Stimulated activated naive CD8-positive, alpha-beta T cell treated with anti-CD3 and anti-CD28 coated beads, Interleukin-15, Interleukin-2, amounts not matched to agents 100 U/mL and 50 U/mL, for 24 hours (primary cell): ENCODE measurements around the gene SMG6.

Experiments used
- ATAC-seq: fragments of 150-1000 bp; cut with Tn5 transposase; one replicate; pipeline ENCODE4 v1.10.0; 2021
- DNase-seq: peaks from one replicate; pipeline ENCODE4 v3.0.0; 2021

The SMG6 gene

GRCh38 chr17:2105663-2106062 is 197.9 kb downstream of the SMG6 start:
- DNase-seq (no peak), ATAC-seq (no peak)

GRCh38 chr17:2102931-2103809 is 200.4 kb downstream of the SMG6 start:
- no peak for ATAC-seq
- DNase-seq: no peak

DNA sequence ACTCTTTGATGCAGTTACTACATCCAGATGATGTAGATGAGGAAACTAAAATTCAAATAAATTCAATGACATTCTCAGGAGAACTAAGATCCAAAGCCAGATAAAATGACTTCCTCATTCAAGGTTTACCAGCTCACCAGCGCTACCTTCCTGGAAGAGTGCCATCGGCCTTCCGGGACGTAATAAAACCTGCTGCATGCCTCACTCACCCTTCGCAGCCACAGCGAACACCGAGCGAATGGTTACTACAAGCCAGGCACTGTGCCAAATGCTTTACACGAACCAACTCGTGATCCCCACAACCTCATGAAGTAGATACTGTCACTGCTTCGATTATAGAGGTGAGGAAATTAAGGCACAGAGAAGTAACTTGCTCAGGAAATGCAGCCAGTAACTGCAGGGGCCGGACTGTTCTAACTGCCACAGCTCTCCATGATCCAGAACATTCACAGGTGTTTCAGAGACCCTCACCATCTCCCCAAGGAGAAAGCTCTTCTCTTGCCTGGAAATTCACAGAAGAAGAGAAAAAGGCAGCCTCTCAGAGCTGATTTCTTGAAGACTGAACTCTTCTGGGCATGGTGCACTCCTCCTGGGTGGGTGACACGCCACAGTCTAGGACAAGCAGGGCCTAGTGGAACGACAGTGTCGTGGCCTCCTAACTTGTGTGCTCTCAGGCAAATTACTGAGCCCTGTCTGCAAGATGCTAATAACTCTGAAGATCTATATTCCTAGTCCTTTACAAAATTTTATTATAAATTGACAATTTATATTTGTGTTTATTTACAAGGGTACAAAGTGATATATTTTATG is 201.9 kb downstream of the SMG6 start:
- ATAC-seq: no peak
- peak; percentile 43 for DNase-seq

- ATAC-seq (no peak), DNase-seq (no peak)
Measured at GRCh38 chr17:2095536-2095910, 208.1 kb downstream of the SMG6 start.

DNA sequence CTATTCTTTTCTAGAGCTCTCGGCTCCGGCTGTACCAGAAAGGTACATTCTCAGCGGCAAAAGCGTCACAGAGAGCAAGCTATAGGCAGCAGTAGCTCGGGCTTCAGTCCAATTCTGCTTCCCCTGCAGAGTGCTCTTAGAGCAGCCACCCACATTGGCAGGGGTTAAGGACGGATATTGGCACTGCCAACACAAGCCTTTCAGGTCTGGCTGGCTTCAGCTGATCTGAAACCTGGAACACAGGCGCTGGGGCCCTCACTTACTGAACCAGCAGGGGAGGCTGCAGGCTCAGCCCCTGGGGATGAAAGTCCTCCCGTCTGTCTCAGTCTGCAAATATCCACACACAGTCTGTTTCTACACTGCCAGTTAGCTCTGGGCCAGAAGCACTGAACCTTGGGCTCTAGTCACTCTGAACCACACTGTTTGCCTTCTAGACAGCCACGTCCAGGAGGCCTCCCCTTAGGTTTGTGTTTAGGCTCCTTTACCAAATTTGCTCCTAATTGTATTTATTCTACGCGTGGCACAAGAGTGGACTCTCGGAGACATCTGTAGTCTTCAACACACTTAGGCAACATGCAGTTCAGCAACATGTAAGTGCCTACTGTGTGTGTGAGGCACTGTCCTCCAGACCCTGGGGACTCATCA is 208.6 kb downstream of the SMG6 start:
- DNase-seq (no peak), ATAC-seq (no peak)

DNA sequence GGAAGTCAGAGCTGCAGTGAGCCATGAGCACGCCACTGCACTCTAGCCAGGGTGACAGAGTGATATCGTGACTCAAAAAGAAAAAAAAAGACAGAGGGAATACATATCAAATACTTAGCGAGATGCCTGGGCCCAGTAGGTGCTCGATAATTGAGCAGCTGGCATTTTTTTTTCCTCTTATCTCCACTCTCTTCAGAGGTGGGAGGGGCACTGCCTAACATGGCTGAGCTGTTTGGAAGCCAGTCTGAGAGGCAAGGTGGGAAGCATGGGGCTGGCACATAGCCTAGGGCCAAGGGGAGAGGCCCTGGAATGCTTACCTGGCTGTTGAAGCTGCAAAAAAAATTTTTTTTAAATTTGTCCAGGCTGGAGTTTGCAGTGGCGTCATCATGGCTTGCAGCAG is 210.2 kb downstream of the SMG6 start:
- DNase-seq: no peak

DNA sequence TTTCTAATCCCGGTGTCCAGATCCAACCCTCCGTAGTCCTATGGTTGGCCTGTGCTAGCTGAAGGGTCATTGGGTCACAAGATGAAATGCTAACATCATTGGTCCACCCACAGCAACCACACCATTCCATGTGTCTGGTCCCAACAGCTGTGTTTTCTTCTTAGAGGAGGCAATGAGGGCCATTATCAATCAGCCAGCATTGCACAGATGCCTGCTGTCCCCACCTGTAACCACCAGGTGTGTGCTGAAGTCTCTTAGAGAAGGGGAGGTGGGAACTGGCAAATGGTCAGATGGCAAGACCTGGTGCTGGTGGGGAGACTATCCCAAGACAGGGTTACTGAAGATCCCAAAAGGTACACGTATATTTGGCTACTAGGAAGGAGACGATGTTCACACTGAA is 211.3 kb downstream of the SMG6 start:
- ATAC-seq (no peak), DNase-seq (no peak)

More for the DNA sequence above, 210.2 kb downstream of the SMG6 start:
- ATAC-seq: no peak

- ATAC-seq: no peak
- DNase-seq: no peak
Measured at GRCh38 chr17:2090804-2091534, 212.6 kb downstream of the SMG6 start.

GRCh38 chr17:2090210-2090641 is 213.4 kb downstream of the SMG6 start:
- no peak for DNase-seq
- no peak for ATAC-seq

DNA sequence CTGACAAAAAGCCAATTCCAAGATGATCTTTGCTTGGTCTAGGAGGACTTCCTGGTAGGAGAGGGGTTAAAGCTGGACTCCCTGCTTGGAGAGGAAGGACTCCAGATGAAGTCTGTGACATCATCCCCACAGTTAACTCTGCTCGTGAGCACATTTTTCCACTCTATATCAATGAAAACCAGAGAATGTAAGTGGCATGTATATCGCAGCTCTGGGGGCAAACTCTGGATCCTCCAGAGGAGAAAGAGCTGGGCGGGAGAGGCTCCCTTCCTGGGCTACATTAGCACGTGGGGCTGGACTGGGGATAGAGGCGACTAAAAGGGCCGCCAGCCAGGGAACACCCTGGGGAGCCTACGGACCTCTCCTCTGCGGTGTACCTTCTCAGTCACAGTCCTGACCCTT is 214.6 kb downstream of the SMG6 start:
- ATAC-seq (peak; percentile 41), DNase-seq (no peak)

DNA sequence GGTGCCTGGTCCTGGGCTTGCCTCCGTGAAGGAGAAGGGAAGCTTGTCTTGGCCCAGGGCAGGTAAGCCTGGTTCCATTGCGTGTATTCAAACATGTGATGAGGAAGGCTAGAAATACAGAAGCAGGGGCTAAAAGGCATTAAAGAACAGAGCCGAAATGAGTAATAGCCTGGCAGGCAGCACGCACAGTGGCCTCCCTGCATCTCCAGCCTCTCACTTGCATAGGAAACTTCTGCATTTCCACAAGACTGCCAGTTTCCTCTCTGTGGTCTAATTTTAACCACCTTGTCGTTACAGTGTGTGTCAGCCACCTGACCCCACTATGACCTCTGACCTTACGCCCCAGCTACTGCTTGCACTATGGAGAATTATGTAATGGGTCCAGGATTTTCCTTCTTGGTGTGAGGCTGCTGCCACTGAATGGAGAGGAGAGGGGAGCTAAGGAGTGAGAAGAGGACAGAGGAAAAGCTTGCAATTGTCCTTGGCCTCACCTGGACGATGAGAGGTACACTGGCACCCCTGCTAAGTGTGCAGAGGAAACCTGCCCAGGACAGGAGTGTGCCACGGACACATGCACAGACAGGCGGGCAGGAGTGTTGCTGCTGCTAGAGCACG is 215.9 kb downstream of the SMG6 start:
- peak; percentile 66 for DNase-seq
- ATAC-seq: peak; percentile 68

DNA sequence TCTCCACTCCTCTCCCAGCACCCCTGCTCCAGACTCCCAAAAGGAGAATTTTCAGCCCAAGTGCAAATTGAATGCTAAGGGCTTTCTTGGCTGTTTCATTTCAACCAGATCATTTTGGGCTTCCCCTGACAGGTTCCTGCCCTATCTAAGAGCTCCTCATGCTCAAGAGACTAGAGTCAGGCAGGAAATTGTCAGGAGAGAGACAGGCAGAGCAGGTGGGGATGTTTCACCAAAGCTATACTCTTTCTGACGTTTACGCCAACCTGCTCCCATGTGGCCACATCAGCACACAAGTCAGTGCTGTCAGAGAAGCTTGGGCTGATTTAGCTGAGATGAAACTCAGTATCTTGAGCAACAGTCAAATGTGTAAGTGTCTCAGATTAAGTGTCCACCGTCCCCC is 217.3 kb downstream of the SMG6 start:
- DNase-seq (no peak), ATAC-seq (no peak)

GRCh38 chr17:2085648-2085949 is 218.0 kb downstream of the SMG6 start:
- DNase-seq (no peak), ATAC-seq (no peak)

DNA sequence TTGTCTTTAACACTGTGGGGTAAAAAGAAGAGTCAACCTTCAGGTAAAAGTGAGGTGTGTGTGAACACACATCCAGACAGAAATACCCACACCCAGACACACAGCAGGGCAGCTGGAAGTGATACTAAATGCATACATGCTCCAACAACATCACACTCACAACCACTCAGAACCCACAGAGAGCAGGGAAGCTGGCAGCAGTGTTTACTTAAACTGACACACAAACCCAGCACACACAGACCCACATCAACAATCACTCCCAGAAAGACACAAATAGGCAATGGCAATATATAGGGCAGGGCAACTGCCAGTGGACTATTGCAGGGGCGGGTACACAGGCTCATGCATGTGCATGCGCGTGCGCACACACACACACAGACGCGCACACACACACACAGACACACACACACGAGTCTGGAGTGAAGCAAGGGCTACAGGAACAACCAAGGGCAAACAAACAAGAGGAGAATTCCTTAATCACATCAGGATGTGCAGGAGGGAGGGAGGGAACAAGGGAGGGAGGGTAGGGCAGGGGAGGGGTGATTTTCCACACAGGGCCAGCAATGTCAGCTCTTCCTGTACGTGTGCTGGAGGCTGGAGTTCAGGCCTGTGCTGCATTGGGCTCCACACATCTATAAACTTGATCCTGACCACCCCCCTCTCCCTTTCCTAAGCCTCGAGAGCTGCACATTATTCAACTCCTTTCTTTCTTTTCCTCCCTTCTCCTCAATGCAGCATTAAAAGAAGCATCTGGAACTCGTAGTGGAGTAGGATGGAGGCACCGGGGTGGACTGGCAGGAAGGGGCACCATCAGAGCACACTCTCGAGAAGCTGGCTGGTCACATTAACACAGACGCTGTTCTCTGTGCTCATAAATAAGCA is 218.6 kb downstream of the SMG6 start:
- ATAC-seq: no peak
- DNase-seq: no peak

DNA sequence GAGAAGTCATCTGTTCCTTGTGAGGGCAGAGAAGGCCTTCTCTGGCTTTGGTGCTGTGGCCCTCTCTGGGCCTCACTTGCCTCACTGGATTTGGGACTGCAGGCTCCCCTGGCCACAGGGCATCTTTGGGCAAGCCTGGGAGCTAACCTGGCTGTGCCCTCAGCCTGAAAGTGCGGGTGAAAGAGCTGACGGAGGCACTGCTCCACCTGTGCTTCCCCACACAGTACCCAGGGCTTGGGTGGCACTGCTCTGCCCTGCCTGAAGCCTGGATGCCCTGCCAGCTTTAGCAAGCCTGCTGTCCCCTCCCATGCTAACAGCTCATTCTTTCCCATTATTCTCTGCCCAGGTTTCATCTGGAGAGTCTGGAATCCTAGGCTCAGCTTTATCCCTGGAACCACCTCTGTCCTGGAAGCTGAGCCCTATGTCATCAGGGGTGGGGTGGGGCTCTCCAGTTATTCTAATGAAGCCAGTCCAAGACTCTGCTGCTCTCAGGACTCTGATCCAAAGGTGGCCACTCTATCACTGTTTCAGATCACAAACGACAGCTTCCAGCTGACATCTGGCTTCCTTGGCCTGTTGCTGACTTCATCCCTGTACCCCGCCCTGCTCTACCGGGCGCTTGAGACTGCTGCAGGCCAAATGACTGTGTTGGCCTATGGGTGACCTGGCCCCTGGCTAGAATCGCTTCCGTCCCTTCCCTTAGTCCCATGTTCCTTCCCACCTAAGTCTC is 219.4 kb downstream of the SMG6 start:
- DNase-seq (no peak), ATAC-seq (no peak)

DNA sequence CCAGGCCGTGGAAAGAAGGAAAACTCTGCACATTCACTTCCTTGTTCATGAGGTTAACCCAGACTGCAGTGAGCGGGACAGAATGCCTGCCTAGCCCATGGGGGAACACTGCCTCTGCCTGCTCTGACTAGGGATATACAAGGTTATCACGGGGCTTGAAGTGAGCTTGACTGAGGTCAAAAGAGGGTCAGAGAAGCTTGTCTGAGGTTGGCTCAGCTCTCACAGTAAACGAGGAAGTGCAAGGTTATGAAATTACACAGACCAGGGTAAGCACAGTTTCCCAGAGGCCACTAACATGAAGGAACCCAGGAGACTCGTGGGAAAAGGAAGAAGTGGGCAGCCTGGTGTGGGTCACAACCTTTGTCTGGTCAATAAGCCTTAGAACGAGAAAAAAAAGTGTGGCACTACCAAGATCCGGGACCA is 220.0 kb downstream of the SMG6 start:
- ATAC-seq: no peak

GRCh38 chr17:2082003-2082781 is 221.4 kb downstream of the SMG6 start:
- no peak for ATAC-seq
- no peak for DNase-seq

More for the DNA sequence above, 220.0 kb downstream of the SMG6 start:
- no peak for DNase-seq

DNA sequence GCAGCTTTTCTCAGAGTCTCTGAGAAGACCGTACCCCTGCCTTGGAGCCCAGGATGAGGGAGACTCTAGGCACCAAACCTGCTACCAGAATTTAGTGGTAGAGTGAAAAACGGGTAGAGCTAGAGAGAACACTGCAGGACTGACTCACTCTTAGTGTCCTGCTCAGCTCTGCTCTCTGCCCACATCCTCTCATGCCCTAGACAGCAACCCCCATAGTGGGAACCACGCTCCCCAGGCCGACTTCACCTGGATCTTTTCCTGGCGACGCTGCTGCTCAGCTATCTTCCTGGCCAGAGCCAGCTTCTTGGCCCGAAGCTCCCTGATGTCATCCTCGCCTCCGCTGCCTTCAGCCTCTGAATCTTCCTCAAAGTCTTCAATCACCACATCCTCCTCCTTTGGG is 222.0 kb downstream of the SMG6 start:
- ATAC-seq (peak; percentile 26), DNase-seq (no peak)

DNA sequence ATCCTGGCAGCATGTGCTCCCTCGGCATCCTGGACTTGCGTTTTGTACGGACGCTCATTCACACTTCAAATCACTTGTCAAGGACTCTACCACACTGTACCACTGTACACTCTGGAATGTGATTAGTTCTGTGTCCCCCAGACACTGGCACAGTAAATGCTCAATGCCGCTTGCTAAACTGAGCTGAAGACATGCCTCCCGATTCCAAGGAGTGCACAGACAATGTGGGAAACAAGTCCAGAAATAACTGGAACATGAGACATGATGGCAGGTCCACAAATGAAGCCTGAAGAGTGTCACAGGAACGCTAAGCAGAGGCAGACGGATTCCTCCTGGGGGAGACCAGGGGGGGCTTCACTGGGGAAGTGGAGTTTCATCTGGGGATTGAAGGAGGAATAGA is 226.5 kb downstream of the SMG6 start:
- no peak for ATAC-seq
- DNase-seq: no peak
